SW 1271 (cell line): ENCODE data around the gene SSMEM1.
"Not testable (repeated sequence)": the region's sequence is repeated elsewhere in the genome, so short reads cannot be mapped to it uniquely, and the experiment has no call there.

ENCODE experiments used
- DNase-seq, 2 experiments: peaks; one replicate each; lab custom pipeline; 2025; lab: John Stamatoyannopoulos, UW

SSMEM1 gene

DNA sequence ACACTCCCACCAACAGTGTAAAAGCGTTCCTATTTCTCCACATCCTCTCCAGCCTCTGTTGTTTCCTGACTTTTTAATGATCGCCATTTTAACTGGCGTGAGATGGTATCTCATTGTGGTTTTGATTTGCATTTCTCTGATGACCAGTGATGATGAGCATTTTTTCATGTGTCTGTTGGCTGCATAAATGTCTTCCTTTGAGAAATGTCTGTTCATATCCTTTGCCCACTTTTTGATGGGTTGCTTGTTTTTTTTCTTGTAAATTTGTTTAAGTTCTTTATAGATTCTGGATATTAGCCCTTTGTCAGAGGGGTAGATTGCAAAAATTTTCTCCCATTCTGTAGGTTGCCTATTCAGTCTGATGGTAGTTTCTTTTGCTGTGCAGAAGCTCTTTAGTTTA, 42.0 kb downstream of the SSMEM1 start:
- DNase-seq: not testable (repeated sequence)

DNA sequence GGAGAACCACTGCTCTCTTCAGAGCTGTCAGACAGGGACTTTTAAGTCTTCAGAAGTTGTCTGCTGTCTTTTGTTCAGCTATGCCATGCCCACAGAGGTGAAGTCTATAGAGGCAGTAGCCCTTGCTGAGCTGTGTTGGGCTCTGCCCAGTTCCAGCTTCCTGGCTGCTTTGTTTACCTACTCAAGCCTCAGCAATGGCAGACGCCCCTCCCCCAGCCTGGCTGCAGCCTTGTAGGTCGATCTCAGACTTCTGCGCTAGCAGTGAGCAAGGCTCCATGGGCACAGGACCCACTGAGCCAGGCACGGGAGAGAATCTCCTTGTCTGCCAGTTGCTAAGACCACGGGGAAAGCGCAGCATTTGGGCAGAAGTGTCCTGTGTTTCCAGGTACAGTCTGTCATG, 46.9 kb downstream of the SSMEM1 start:
- DNase-seq: no peak

DNA sequence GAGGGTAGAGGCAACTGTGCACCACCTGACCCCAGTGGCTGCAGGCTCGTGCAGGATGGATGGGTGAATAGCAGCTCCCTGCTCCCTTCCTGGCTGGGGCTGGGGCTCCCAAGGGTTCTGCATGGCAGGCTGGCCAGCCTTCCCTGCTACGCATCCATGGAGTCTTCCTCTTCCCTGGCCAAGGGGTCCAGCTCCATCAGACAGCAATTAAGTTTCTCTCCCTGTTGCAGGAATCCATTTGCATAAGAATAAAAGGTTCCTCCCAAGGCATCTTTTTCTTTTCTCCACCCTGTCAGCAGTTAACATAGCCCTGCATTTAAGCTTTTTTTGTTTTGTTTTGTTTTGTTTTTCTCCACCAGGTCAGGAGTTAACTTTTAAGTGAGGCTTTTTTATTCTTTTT, 49.0 kb downstream of the SSMEM1 start:
- no peak for DNase-seq

DNA sequence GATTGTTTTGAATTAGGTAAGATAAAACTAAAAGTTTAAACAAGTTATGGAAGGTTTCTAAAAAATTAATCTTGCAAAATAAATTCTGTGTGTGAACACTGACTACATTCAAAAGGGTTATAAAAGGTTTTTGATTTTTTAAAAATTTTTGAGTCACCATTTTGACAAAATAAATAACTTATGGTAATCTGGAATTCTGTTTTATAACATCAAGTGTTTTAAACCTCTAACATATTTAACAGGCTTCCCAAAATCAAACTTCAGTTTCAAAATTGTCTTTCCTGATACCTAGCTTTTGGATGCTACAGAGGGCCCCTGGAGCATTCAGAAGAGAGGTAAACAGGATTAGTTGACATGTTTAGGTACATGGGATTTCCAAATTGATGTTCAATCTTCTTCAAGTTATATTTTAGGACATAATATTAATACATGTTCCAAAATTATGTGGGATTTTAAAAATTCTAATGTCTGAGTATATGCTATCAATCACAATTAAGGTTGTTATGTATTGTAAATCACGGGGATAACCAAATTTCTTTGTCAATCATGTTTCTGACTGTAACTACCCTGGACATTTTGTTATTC, 50.9 kb downstream of the SSMEM1 start:
- no peak for DNase-seq

DNA sequence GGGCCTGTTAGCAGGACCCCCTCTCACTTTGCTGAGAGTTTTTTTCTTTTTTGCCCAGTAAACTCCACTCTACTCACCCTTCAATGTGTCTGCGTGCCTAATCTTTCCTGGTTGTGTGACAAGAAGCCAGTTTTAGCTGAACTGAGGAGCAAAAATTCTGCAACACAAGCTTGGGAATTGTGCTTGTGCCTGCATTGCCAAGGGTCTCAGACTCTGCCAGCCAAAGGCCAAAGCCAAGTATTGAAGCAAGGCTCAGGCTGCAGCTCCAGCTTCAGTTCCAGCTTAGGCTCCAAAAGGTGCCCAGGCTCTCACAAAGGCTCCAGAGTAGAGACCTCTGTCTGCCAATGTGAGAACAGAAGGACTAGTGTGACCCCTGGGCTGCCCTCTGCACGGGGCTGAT, 54.8 kb downstream of the SSMEM1 start:
- DNase-seq: no peak

DNA sequence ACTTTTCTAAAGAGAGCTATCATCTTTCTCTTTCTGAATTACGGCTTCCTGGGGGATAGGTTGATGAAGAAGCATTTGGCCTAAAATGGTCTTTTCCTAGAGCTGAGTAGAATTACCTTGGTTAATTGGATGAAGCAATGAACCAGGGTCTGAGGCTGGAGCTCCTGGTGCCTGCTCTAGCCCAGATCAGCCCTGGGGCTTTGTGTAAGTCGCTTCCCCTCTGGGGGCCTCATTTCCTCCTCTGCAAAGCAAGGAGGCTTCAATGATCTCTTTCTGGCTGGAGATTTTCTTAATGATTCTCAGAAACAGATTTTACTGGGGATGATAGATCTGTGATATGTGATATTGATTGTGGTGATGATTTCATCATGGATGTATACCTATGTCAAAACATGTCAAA, 55.5 kb downstream of the SSMEM1 start:
- no peak for DNase-seq
